Myocyte (in vitro differentiated cells): Measurements from ENCODE around the gene LAPTM5. TPM values are rescaled to one million over a fixed set of nuclear protein-coding genes. Genes with fewer than 3 reads are reported as not detected.

ENCODE experiments used
- DNase-seq: peaks from one replicate; pipeline ENCODE4 v3.0.0-alpha.2; 2012; ENCODE audit warnings: low read depth
- total RNA-seq: library from RNA; depleted of rRNA; stranded (reverse); fragments of >200 nt; gene quantifications from 2 replicates; pipeline ENCODE4 v1.2.3, GENCODE V29; 2014

Gene LAPTM5
- total RNA-seq, 1 donor from 2014 or later, result 0.62 TPM

DNA sequence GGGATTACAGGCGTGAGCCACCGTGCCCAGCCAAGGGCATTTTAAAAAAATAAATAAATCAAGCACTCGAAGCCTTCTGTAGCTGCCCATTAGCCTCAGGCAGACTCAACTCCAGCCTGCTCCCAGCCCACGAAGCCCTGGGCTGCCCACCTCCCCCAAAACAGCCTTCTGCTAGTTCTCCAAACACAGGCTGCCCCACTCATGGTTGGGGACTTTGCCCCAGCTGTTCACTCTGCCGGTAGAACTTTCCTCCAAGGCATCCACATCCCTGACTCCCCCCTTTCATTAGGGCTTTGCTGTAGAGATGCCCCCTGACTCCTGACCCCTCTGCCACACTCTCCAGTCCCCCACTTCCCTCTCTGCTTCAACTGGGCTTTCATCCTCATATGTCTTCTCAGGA is 29.7 kb upstream of the LAPTM5 start:
- no peak for DNase-seq

GRCh38 chr1:30786264-30786991 is 28.9 kb upstream of the LAPTM5 start:
- no peak for DNase-seq

- no peak for DNase-seq
Observed at GRCh38 chr1:30785714-30786113, 28.1 kb upstream of the LAPTM5 start.

DNA sequence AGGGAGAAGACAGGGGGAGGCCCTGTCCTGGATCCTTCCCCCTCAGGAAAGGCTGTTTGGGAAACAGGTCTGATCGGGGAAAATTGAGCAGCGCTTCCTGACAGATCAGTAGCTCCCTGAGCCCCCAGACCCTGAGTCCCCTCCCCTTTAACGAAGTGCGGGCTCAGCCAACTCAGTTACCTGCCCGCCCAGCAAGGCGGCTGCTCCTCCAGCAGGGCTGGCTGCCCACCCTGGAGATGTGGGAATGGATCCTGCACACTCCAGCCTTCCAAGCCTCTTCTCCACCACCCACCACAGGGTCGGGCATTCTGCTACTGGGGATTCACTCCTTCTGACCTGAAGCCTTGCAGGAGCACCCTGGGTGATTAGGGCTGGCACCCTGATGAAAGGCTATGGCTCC is 27.6 kb upstream of the LAPTM5 start:
- DNase-seq, result no peak

DNA sequence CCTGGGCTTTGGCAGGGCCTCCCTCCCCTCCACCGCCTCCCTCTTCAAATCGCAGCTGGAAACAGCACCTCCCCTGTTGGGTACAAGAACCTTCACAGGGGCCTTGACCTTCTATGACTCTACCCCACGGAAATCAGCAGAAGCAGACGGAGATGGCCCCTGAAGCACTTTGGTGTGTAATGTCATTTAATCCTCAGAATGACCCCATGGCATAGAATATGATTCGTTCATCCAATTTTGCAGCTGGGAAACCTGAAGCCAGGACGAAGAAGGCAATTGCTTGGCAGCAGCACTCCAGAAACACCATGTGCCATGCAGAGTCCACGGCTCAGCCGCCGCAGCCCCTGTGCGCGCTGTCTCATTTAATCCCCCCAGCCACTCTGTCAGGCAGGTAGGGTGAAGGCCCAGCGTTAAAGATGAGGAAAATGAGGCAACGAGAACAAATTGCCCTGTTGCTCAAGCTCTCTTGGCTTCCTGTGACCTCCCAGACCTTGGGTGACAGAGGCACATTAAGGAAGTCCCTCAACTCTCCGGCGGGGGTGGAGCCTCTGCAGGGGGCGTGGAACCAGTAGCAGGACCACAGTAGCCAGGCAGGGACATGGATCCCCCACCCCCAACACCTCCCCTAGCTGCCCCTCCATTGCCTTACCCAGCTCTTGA is 25.8 kb upstream of the LAPTM5 start:
- DNase-seq, result no peak

- DNase-seq, result peak; percentile 70
Observed at GRCh38 chr1:30782361-30783255, 25.0 kb upstream of the LAPTM5 start.

DNA sequence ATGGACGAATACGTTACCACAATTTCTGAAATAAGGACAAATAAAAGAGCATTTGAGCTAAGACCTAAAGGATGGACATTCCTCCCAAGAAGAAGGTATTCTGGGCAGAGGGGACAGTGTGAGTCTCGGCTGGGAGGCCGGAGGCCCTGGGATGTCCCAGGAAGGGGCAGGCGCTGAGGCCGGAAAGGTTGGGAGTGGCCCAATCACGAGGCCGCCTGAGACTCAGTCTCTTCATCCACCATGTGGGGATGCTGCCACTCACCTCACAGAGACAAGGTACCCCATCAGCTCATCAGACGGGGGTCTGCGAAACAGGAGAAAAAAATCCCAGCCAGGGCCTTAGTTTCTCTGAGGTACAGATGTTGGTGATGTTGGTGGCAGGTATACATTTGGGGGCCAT is 24.3 kb upstream of the LAPTM5 start:
- DNase-seq, result no peak

GRCh38 chr1:30780409-30780808 is 22.8 kb upstream of the LAPTM5 start:
- no peak for DNase-seq

- DNase-seq, result peak; percentile 75
Observed at GRCh38 chr1:30779294-30780071, 21.9 kb upstream of the LAPTM5 start.

DNA sequence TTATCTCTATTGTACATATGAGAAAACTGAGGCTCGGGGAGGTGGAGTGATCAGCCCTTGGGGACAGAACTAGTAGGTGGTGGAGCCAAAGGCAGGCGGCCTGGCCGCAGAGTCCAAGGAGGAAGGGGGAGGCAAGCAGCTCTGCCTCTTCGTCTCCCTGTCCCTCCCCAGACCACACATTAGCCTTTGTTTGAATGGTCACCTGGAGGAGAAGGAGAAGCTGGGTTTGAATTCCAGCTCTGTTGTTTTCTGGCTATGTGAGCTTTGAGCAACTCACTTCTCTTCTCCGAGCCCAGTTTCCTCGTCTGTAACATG is 21.4 kb upstream of the LAPTM5 start:
- DNase-seq, result no peak

- peak; percentile 71 for DNase-seq
Observed at GRCh38 chr1:30778154-30778978, 20.8 kb upstream of the LAPTM5 start.

DNA sequence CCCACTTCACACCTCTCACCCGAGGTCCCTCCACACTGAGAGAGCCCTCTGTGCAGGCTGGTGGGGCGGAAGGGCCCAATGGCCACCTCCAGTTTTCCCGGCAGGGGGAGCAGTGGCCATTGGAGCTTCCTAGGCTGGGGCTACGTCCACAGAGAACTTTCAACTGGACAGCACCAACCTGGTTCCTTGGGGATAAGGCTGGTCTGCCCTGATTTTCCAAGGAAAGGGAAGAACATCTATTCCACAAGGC is 20.3 kb upstream of the LAPTM5 start:
- no peak for DNase-seq

DNA sequence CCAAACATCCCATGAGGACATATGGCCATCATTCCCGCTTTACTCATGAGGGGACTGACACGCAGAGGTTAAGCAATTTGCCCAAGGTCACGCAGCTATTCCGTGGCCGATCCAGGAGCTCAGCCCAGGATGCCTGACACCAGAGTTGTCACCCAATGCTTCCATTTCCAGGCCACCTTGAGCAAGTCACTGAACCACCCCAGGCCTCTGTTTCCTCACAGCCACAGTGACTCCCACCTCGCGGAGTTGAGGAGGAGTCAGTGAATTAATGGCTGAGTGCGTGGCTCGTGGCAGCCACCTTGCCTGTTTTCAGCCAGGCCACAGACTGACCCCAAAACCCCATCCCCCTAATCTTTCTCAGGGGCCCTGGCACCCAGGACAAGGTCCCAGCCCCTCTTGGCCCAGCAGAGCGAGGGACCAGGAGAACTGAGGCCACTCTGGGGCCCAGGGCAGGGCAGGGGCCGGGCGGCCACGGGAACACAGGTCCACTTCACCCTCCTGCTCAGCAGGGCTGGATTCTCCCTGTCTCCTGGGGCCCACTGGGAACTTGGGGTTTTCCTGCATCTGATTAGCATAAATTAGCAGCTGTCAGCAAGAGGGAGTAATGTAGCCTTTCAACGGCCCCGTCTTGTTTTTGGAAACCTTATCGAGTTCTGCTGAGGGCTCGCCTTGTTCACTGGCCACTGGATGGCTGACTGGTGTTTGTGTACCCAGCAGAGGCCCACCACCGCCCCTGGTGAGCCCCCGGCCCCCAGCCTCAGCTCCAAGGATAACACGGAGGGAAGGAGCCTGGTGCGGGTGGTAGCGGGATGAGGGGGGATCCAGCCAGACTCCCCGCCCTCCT is 19.7 kb upstream of the LAPTM5 start:
- no peak for DNase-seq

DNA sequence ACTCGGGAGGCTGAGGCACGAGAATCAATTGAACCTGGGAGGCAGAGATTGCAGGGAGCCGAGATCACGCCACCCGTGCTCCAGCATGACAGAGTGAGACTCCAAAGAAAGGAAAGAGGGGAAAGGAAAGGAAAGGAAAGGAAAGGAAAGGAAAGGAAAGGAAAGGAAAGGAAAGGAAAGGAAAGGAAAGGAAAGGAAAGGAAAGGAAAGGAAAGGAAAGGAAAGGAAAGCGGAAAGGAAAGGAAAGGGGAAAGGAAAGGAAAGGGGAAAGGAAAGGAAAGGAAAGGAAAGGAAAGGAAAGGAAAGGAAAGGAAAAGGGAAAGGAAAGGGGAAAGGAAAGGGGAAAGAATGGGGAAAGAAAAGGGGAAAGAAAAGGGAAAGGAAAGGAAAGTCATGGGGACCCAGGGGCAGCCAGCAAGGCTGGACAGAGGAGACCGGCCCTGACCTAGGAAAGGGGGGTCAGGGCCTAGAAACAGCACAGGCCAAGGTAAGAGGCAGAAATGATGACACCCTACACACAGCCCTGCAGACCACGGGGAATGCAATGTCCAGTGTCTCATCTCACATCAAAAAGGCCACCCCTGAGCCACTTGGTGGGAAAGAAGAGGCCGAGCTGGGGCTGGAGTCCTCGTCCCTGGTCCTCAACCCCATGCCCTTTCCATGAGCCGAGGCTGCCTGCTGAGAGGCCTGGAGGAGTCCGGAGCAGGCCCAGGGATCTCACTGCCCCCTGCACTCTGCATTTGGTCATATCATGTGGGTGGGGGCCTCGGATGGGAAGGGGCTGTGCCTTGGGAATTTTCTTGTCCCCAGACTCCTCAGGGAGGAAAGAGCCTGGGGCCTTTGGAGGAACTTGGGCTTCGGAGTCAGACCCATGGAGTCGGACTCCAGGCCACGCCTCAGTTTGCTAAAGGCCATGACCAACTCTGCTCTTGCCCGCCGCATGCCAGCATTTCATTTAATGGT is 18.8 kb upstream of the LAPTM5 start:
- no peak for DNase-seq

GRCh38 chr1:30775433-30775975 is 17.9 kb upstream of the LAPTM5 start:
- DNase-seq, result no peak

DNA sequence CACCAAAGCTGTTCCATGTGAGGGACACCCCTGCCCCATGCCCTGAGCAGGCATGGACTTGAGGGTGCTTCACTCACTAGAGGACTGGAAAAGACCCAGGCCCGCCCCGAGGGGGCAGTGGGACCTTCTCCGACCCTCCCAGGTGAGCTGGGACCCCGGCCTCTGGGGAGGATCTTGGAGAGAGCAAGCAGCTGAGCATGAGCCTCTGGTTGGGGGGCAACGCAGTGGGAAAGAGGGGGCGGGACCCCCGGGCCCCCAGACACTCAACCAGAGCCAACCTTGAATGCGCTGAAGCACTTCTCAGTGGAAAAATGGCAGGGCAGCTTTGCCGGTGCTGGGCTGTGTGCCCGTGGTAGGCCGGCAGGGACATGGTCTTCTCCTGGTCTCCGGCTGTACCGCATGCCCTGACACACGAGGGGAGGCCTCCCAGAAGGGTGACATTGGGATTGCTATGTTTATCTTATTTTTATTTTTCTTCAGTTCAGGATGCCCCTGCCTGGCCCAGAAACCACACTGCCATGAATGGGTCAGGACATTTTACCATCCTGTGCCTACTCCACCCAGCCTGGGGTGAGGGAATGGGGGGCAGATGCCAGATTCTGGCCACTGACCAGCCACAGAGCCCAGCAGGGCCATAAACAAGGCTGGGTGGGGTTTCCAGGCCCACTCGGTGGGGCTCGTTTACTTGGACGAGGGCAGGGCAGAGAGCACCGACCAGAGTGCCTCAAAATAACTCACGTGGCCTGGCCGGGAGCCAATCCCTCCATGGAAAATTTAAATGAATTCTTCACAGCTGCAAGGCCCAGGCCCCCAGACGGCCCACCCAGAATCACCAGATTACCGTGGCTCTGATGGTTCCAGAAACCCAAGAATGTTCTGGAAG is 17.2 kb upstream of the LAPTM5 start:
- DNase-seq, result peak; percentile 82

GRCh38 chr1:30773722-30774358 is 16.3 kb upstream of the LAPTM5 start:
- DNase-seq, result no peak
